Gastrocnemius medialis (tissue), 4 donors: Measurements from ENCODE around the gene SFXN5. TPM values are rescaled to one million over a fixed set of nuclear protein-coding genes. Genes with fewer than 3 reads are reported as not detected.

Experiments used
- ATAC-seq, 2 donors: fragments of 150-250 bp; one replicate each; pipeline ENCODE4 v1.9.1; 2016
- DNase-seq, 2 donors: peaks; one replicate each; pipeline ENCODE4 v3.0.0-alpha.2; 2019
- H3K27ac ChIP-seq, 4 donors: fragments of 200-600 bp; sonication (generic); 1 replicate in 1 of 4; 2 replicates in 3 of 4; pipeline ENCODE4 v1.5.1; 2016 to 2018; ENCODE audit warnings: mild to moderate bottlenecking in 2 of 4, moderate library complexity in 1 of 4
- H3K27me3 ChIP-seq, 3 donors: fragments of 200-600 bp; sonication (generic) in 2 of 3; 1 replicate in 1 of 3; 2 replicates in 2 of 3; pipeline versions ENCODE4 v1.5.1 to v1.6.0; 2016 to 2019; ENCODE audit warnings: mild to moderate bottlenecking in 1 of 3, moderate library complexity in 1 of 3
- H3K36me3 ChIP-seq, 2 donors: fragments of 200-600 bp; sonication (generic) in 1 of 2; one replicate each; pipeline ENCODE4 v1.5.1; 2017 to 2018
- H3K4me1 ChIP-seq, 2 donors: fragments of 200-600 bp; sonication (generic) in 1 of 2; one replicate each; pipeline ENCODE4 v1.5.1; 2016 to 2017; ENCODE audit warnings: mild to moderate bottlenecking in 2 of 2
- H3K4me3 ChIP-seq, 4 donors: fragments of 200-600 bp; sonication (generic) in 3 of 4; 1 replicate in 1 of 4; 2 replicates in 3 of 4; pipeline ENCODE4 v1.5.1; 2016 to 2019; ENCODE audit warnings: mild to moderate bottlenecking in 2 of 4
- H3K9me3 ChIP-seq, 3 donors: fragments of 200-600 bp; sonication (generic) in 2 of 3; 1 replicate in 1 of 3; 2 replicates in 2 of 3; pipeline ENCODE4 v1.5.1; 2016 to 2019
- POLR2A ChIP-seq, 2 donors: fragments of 450-650 bp; IDR thresholded peaks; one replicate each; pipeline ENCODE4 v1.6.1; 2017; ENCODE audit warnings: antibody characterized with exemption in 2 of 2, mild to moderate bottlenecking in 2 of 2, moderate library complexity in 2 of 2
- in situ Hi-C, 4 donors: fragments of 200-750 bp; cut with MboI; loops; one replicate each; pipeline versions ENCODE4 v1.15.0 to v1.8.0; 2017; ENCODE audit warnings: low sequenced_read_pairs in 4 of 4
- intact Hi-C: fragments of 100-400 bp; cut with DNase I; formaldehyde crosslinking; loops from one replicate; pipeline ENCODE4 v1.15.1; 2023; ENCODE audit warnings: low total_unique reads
- total RNA-seq, 4 donors: library from RNA; depleted of rRNA; stranded (reverse); fragments of >200 nt; gene quantifications; one replicate each; pipeline versions ENCODE4 v1.1.0 to v1.2.3, GENCODE V29; 2016
- TF ChIP-seq, protein P1 (sequence below), 5 experiments: fragments of 450-650 bp in 3 of 5; fragments of 200-600 bp in 2 of 5; sonication (generic) in 2 of 5; IDR thresholded peaks in 4 of 5; conservative IDR thresholded peaks in 1 of 5; 1 replicate in 4 of 5; 2 replicates in 1 of 5; pipeline ENCODE4 v1.5.1; 2016 to 2019; ENCODE audit warnings: antibody characterized with exemption in 5 of 5, mild to moderate bottlenecking in 3 of 5, moderate library complexity in 3 of 5

The SFXN5 gene
- total RNA-seq, 4 donors from 2014 or later = 6.8 to 22.7 (median 9.1) TPM

GRCh38 chr2:72996117-72996502 lies 75.4 kb downstream of the SFXN5 start:
- ATAC-seq (no peak), DNase-seq (no peak)
- intact Hi-C loops = no loop called here
- in situ Hi-C loops = loop anchor here in 1 of 4 donors (25.0 kb wide), 1 partner anchor 166 kb away; no protein-coding TSS in a partner anchor
- Histone ChIP-seq H3K4me1 (no peaks in the 10 kb centered on the region), H3K27ac (no peak overlapping the region), H3K4me3 (no peak overlapping the region), H3K9me3 (no peaks in the 10 kb centered on the region), H3K36me3 (peaks cover 0 to 18% of the 10 kb centered on the region in 2 donors), H3K27me3 (no peaks in the 10 kb centered on the region)
- TF ChIP-seq, protein P1, sequence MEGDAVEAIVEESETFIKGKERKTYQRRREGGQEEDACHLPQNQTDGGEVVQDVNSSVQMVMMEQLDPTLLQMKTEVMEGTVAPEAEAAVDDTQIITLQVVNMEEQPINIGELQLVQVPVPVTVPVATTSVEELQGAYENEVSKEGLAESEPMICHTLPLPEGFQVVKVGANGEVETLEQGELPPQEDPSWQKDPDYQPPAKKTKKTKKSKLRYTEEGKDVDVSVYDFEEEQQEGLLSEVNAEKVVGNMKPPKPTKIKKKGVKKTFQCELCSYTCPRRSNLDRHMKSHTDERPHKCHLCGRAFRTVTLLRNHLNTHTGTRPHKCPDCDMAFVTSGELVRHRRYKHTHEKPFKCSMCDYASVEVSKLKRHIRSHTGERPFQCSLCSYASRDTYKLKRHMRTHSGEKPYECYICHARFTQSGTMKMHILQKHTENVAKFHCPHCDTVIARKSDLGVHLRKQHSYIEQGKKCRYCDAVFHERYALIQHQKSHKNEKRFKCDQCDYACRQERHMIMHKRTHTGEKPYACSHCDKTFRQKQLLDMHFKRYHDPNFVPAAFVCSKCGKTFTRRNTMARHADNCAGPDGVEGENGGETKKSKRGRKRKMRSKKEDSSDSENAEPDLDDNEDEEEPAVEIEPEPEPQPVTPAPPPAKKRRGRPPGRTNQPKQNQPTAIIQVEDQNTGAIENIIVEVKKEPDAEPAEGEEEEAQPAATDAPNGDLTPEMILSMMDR (IDR thresholded peaks at IDR 0.05 in 4 of 5, conservative IDR thresholded peaks at IDR 0.05 in 1 of 5) = no peak
- TF ChIP-seq POLR2A (IDR thresholded peaks at IDR 0.05) = no peak

- intact Hi-C loops (loop anchor here (2.0 kb wide), 1 partner anchor 161 kb away; no protein-coding TSS in a partner anchor), in situ Hi-C loops (loop anchor here in 1 of 4 donors (25.0 kb wide), 1 partner anchor 167 kb away; no protein-coding TSS in a partner anchor)
- no peak for ATAC-seq
Measured at GRCh38 chr2:72995430-72996116, 75.9 kb downstream of the SFXN5 start.

DNA sequence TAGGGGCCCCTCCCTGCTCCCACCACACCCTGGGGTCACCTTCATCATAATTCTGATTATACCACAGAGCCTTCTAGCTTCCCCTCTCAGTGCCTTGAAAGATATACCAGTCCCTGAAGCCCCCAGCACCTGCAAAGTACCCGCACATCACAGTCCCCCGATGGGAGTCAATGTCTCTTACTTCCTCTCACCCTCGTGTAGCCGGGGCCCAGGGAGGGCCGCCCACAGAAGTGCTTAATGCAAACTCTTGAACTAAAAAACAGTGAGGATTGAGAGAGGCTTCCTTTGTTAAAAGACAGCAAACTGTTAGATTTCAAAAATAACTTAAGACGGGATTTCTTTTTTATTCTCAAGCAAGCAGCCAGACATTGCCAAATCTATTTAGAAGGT lies 76.5 kb downstream of the SFXN5 start:
- no peaks in the 10 kb centered on the region for H3K9me3 ChIP-seq
- no peak overlapping the region for H3K27ac ChIP-seq
- no peak overlapping the region for H3K4me3 ChIP-seq
- DNase-seq = no peak
- peaks cover 0 to 12% of the 10 kb centered on the region in 2 donors for H3K36me3 ChIP-seq
- no peak for TF ChIP-seq POLR2A (IDR thresholded peaks at IDR 0.05)
- H3K4me1 ChIP-seq = no peaks in the 10 kb centered on the region
- ATAC-seq = no peak
- in situ Hi-C loops = loop anchor here in 3 of 4 donors (5.0 to 25.0 kb wide), 2 partner anchors 167 kb away; no protein-coding TSS in a partner anchor
- intact Hi-C loops = loop anchor here (2.0 kb wide), 1 partner anchor 162 kb away; no protein-coding TSS in a partner anchor
- no peaks in the 10 kb centered on the region for H3K27me3 ChIP-seq

More at GRCh38 chr2:72995430-72996116, 75.9 kb downstream of the SFXN5 start:
- Histone ChIP-seq H3K27ac (no peak overlapping the region), H3K4me1 (no peaks in the 10 kb centered on the region), H3K4me3 (no peak overlapping the region), H3K27me3 (no peaks in the 10 kb centered on the region), H3K36me3 (peaks cover 0 to 12% of the 10 kb centered on the region in 2 donors), H3K9me3 (no peaks in the 10 kb centered on the region)
- DNase-seq = no peak
- TF ChIP-seq, protein P1 (IDR thresholded peaks at IDR 0.05 in 4 of 5, conservative IDR thresholded peaks at IDR 0.05 in 1 of 5) = no peak
- TF ChIP-seq POLR2A (IDR thresholded peaks at IDR 0.05) = no peak

DNA sequence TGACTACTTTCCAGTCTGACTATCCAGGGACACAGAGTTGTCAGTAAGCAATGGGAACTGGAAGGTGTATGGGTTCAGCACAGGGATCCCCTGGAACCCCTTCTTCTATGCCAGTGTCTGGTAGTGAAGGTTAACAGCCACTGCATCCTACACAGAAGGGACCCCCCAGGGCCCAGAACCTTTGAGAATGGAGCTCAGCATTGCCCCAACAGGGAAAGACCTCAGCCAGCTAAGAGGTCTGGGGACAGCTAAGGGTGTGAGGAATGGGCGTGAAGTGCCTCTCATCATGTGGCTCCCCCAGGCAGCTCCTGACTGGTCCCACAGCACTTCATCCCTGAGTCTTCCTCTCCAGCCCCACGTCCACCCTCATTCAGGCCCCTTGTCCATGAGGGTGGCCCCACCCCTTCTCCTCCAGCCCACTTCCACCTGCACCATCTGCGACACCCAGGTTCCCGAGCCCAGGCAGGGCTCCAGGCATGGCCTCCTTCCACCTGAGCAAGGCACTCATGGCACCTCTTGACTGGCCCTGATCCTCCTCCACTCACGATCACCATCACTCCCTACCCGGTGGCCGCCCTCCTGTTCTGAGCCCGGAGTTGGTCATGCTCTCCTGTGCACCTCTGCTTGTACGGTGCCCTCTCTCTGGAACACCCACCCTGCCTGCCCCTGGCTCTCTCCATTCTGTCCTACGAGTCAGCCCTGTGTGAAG lies 77.1 kb downstream of the SFXN5 start:
- ATAC-seq (no peak), DNase-seq (no peak)
- intact Hi-C loops (loop anchor here (2.0 kb wide), 1 partner anchor 162 kb away; no protein-coding TSS in a partner anchor), in situ Hi-C loops (loop anchor here in 3 of 4 donors (5.0 to 25.0 kb wide), 2 partner anchors 168 kb away; no protein-coding TSS in a partner anchor)
- H3K36me3 ChIP-seq = peaks cover 0 to 12% of the 10 kb centered on the region in 2 donors
- no peaks in the 10 kb centered on the region for H3K4me1 ChIP-seq
- no peak overlapping the region for H3K27ac ChIP-seq
- TF ChIP-seq, protein P1 (IDR thresholded peaks at IDR 0.05 in 4 of 5, conservative IDR thresholded peaks at IDR 0.05 in 1 of 5) = no peak
- no peak for TF ChIP-seq POLR2A (IDR thresholded peaks at IDR 0.05)
- H3K9me3 ChIP-seq = no peaks in the 10 kb centered on the region
- H3K4me3 ChIP-seq = no peak overlapping the region
- no peaks in the 10 kb centered on the region for H3K27me3 ChIP-seq

DNA sequence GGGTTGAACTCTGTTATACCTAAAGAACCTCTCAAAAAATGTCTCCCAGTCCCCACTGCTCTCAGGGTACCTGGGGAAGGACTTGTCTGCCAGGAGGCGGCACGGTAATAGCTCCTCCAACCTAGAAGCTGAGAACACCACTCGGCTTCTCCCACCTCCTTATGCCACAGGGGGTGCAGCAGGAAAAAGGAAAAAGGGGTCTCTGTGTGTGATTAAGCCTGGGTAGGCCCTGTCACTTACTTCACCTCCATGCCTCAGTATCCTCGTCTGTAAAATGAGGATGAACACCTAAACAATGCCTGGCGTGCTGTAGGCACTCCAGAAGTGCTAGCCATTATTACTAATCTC lies 77.6 kb downstream of the SFXN5 start:
- no peaks in the 10 kb centered on the region for H3K27me3 ChIP-seq
- intact Hi-C loops = loop anchor here (2.0 kb wide), 3 partner anchors 163 to 183 kb away; no protein-coding TSS in a partner anchor
- TF ChIP-seq POLR2A (IDR thresholded peaks at IDR 0.05) = no peak
- TF ChIP-seq, protein P1 (IDR thresholded peaks at IDR 0.05 in 4 of 5, conservative IDR thresholded peaks at IDR 0.05 in 1 of 5) = no peak
- no peak overlapping the region for H3K27ac ChIP-seq
- H3K4me3 ChIP-seq = no peak overlapping the region
- ATAC-seq (no peak), DNase-seq (no peak)
- peaks cover 0 to 12% of the 10 kb centered on the region in 2 donors for H3K36me3 ChIP-seq
- H3K4me1 ChIP-seq = no peaks in the 10 kb centered on the region
- no peaks in the 10 kb centered on the region for H3K9me3 ChIP-seq
- in situ Hi-C loops = loop anchor here in 3 of 4 donors (5.0 to 25.0 kb wide), 2 partner anchors 168 kb away; no protein-coding TSS in a partner anchor
